ENCODE results near the gene BDKRB2.
A peak's percentile ranks its signal among the peaks of the same experiment; 100 is the strongest.
"Not testable (repeated sequence)": the region's sequence is repeated elsewhere in the genome, so short reads cannot be mapped to it uniquely, and the experiment has no call there.

BDKRB2 gene

GRCh38 chr14:96243785-96244184, 39.1 kb downstream of the BDKRB2 start:
- no peak for DNase-seq (ENCODE audit: low read depth)
- no peak overlapping the region for H3K4me3 ChIP-seq (ENCODE audit: low read depth, low read length)

GRCh38 chr14:96245074-96245473, 40.4 kb downstream of the BDKRB2 start:
- DNase-seq (ENCODE audit: low read depth); H3K4me3 ChIP-seq (ENCODE audit: low read depth, low read length): not testable (repeated sequence)

GRCh38 chr14:96245710-96246538, 41.3 kb downstream of the BDKRB2 start:
- no peak for DNase-seq (ENCODE audit: low read depth)
- no peak overlapping the region for H3K4me3 ChIP-seq (ENCODE audit: low read depth, low read length)

- DNase-seq (ENCODE audit: low read depth) = peak; percentile 95
- H3K4me3 ChIP-seq (ENCODE audit: low read depth, low read length) = no peak overlapping the region
Observed at GRCh38 chr14:96246539-96246847, 41.9 kb downstream of the BDKRB2 start.

GRCh38 chr14:96247031-96247430, 42.4 kb downstream of the BDKRB2 start:
- H3K4me3 ChIP-seq (ENCODE audit: low read depth, low read length) = no peak overlapping the region
- DNase-seq (ENCODE audit: low read depth) = no peak

GRCh38 chr14:96249029-96249428, 44.4 kb downstream of the BDKRB2 start:
- H3K4me3 ChIP-seq (ENCODE audit: low read depth, low read length) = no peak overlapping the region
- peak; percentile 92 for DNase-seq (ENCODE audit: low read depth)

GRCh38 chr14:96250485-96250884, 45.8 kb downstream of the BDKRB2 start:
- H3K4me3 ChIP-seq (ENCODE audit: low read depth, low read length) = no peak overlapping the region
- DNase-seq (ENCODE audit: low read depth) = no peak

GRCh38 chr14:96251656-96252155, 47.1 kb downstream of the BDKRB2 start:
- no peak overlapping the region for H3K4me3 ChIP-seq (ENCODE audit: low read depth, low read length)
- DNase-seq (ENCODE audit: low read depth) = no peak

GRCh38 chr14:96252323-96252998, 47.8 kb downstream of the BDKRB2 start:
- H3K4me3 ChIP-seq (ENCODE audit: low read depth, low read length) = no peak overlapping the region
- no peak for DNase-seq (ENCODE audit: low read depth)

GRCh38 chr14:96252999-96253539, 48.4 kb downstream of the BDKRB2 start:
- no peak overlapping the region for H3K4me3 ChIP-seq (ENCODE audit: low read depth, low read length)
- peak; percentile 81 for DNase-seq (ENCODE audit: low read depth)

- no peak overlapping the region for H3K4me3 ChIP-seq (ENCODE audit: low read depth, low read length)
- DNase-seq (ENCODE audit: low read depth) = no peak
Observed at GRCh38 chr14:96254687-96255086, 50.0 kb downstream of the BDKRB2 start.

GRCh38 chr14:96255501-96256366, 51.1 kb downstream of the BDKRB2 start, which contains the start of gene BDKRB1:
TSS of gene BDKRB1 (plus strand) at chr14:96256210. CDS start at chr14:96263683, 7,473 bp downstream.
- DNase-seq (ENCODE audit: low read depth) = no peak
- H3K4me3 ChIP-seq (ENCODE audit: low read depth, low read length) = peak within 1 kb of the TSS; percentile 11

- no peak for DNase-seq (ENCODE audit: low read depth)
- peak overlapping the region; percentile 11 for H3K4me3 ChIP-seq (ENCODE audit: low read depth, low read length)
Observed at GRCh38 chr14:96256407-96256806, 51.8 kb downstream of the BDKRB2 start.

GRCh38 chr14:96257056-96257455, 52.4 kb downstream of the BDKRB2 start:
- DNase-seq (ENCODE audit: low read depth) = no peak
- peak overlapping the region; percentile 11 for H3K4me3 ChIP-seq (ENCODE audit: low read depth, low read length)

- H3K4me3 ChIP-seq (ENCODE audit: low read depth, low read length) = no peak overlapping the region
- no peak for DNase-seq (ENCODE audit: low read depth)
Observed at GRCh38 chr14:96257900-96258299, 53.3 kb downstream of the BDKRB2 start.

- no peak overlapping the region for H3K4me3 ChIP-seq (ENCODE audit: low read depth, low read length)
- no peak for DNase-seq (ENCODE audit: low read depth)
Observed at GRCh38 chr14:96260341-96260821, 55.7 kb downstream of the BDKRB2 start.

GRCh38 chr14:96261053-96261452, 56.4 kb downstream of the BDKRB2 start:
- H3K4me3 ChIP-seq (ENCODE audit: low read depth, low read length) = no peak overlapping the region
- no peak for DNase-seq (ENCODE audit: low read depth)

- H3K4me3 ChIP-seq (ENCODE audit: low read depth, low read length) = no peak overlapping the region
- DNase-seq (ENCODE audit: low read depth) = no peak
Observed at GRCh38 chr14:96261772-96262655, 57.4 kb downstream of the BDKRB2 start.
